Stimulated activated CD8-positive, alpha-beta memory T cell treated with anti-CD3 and anti-CD28 coated beads, Interleukin-7, amount 100 ng/mL, for 24 hours (primary cell): Measurements from ENCODE around the gene PAX9.

Experiments
- DNase-seq: peaks from one replicate; pipeline ENCODE4 v3.0.0-alpha.2; 2020; ENCODE audit warnings: low read depth

PAX9 gene

GRCh38 chr14:36661506-36662257 is at the start of gene PAX9:
TSS of gene PAX9 (plus strand) at chr14:36661860. CDS start at chr14:36662090, 230 bp downstream.
- no peak for DNase-seq

DNA sequence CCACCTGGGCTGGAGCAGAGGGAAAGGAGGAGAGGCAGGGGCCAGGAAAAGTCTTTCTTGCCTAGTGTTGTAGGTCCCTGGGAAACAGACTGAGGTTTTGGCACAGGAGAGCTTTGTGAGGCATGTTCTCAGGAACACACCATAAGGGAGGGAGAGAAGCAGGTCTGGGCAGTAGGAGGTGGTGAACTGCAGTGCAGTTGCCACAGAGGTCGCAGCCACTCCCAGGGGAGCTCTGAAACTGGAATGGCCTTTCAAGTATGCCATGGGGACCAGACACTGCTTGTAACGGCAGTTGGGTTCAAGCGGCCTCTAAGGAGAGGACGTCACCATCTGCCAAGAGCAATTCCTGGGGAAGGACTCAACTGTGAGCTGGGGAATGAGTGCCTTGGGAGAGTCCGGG is 43.8 kb upstream of the PAX9 start:
- DNase-seq, result no peak

DNA sequence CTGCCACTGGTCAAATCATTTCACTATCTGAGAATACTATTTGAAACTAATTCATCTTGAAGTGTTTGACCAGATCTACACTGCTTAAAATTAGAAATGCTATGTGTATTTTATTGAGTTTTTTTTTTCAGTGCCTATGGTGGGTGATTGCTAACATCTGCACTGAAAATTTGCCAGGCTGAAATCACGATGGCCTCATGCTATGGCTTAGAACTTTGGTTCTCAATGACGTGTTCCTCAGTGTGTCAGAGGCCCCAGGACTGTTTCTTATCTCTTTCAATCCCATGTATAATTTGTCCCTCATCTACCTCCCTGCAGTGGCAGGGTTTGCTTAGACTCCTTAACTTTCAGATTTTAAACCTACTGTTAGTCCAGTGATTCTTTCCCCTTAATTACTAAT is 43.0 kb upstream of the PAX9 start:
- DNase-seq, result no peak

- no peak for DNase-seq
These were observed 42.5 kb upstream of the PAX9 start for GRCh38 chr14:36619131-36619530.

- DNase-seq, result no peak
These were observed 41.8 kb upstream of the PAX9 start for GRCh38 chr14:36619853-36620252.

DNA sequence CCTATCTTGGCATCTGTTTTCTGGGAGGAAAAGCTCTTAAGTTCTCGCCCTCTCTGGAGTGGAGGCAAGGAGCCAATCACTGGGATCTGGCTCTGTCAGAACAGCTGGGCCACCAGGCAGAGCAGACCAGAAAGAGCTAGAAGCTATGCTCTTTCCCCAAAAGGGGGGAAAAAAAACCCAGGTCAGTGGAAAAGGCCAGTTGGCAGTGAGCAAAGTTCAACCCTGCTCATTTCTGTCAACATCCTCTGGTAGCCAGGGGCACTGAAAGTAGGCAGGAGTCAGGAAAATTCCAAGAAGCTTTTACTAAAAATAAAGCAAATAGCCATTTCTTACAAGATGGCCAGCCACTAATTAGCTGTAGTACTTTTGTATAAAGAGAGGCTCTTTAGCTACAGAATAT is 36.6 kb upstream of the PAX9 start:
- DNase-seq, result no peak

DNA sequence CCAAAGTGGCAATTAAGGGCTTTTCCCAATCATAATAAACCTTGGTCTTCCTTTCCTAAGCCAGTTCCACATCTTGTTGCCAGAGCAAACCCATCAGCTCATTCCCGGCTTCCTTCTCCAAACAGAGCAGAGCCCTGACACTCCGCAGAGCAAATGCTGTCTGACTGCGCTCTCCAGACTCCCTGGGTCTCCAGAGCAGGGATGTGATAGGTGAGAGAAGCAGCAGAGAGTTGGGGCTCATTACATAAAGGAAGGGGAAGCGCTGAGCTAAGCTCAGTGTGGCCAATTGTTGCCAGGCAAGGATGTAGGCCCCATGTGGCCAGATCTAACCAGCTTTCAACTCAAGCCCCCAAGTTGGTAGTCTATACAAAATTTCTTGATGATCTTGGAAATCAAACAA is 36.2 kb upstream of the PAX9 start:
- no peak for DNase-seq

GRCh38 chr14:36626151-36626550 is 35.5 kb upstream of the PAX9 start:
- DNase-seq, result no peak

GRCh38 chr14:36627981-36628380 is 33.7 kb upstream of the PAX9 start:
- no peak for DNase-seq

GRCh38 chr14:36633580-36633979 is 28.1 kb upstream of the PAX9 start:
- no peak for DNase-seq

- DNase-seq, result no peak
These were observed 14.8 kb upstream of the PAX9 start for GRCh38 chr14:36646664-36647416.

GRCh38 chr14:36647417-36647823 is 14.2 kb upstream of the PAX9 start:
- no peak for DNase-seq

- no peak for DNase-seq
These were observed 13.6 kb upstream of the PAX9 start for GRCh38 chr14:36647824-36648753.

- no peak for DNase-seq
These were observed 11.6 kb upstream of the PAX9 start for GRCh38 chr14:36649872-36650650.

DNA sequence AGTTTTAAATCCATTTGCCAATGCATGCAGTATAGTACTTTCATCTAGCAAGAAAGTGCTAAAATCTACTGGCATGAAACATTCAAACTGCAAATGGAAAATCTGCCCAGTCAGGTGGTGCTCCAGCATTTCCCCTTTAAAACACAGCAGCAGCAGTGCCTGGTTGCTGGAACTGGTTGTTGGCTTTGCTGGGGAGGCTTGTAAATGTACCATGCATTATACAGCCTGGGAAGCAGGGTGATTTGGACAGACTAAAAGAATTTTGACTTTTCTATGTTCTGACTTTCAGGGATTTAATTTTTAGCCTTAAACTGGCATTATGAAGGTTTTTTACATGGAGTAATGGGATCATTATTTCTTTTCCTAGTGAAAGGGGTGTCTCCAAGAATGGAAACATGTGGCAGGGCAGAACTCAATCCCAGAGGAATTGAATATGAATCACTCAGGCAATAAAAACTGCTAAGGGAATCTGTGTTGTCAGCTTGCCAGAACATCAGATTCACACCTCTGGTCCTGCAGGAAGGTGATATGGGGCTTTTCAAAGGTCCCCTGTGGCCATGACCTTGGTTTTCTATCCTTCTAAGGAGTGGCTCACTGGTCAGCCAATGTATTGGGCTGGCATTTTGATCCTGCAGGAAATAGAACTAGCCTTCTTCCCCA is 9.0 kb upstream of the PAX9 start:
- no peak for DNase-seq

DNA sequence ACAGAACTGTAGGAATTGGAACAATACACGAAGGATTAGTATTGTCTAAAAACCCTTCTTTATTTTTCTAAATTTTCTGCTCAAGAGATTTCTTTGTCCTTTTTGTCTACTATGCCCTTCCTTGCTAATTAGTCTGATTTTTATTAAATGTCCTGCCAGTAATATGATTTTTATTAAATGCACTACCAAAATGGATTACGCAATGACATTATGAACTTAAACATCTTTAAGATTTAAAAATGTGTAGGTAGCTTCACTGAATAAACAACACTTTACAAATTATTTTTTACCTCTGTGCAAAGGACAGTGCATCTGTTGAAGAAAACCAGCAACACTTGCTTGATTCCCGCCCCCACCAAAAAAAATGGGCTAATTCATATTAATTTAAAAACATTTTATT is 8.2 kb upstream of the PAX9 start:
- no peak for DNase-seq

DNA sequence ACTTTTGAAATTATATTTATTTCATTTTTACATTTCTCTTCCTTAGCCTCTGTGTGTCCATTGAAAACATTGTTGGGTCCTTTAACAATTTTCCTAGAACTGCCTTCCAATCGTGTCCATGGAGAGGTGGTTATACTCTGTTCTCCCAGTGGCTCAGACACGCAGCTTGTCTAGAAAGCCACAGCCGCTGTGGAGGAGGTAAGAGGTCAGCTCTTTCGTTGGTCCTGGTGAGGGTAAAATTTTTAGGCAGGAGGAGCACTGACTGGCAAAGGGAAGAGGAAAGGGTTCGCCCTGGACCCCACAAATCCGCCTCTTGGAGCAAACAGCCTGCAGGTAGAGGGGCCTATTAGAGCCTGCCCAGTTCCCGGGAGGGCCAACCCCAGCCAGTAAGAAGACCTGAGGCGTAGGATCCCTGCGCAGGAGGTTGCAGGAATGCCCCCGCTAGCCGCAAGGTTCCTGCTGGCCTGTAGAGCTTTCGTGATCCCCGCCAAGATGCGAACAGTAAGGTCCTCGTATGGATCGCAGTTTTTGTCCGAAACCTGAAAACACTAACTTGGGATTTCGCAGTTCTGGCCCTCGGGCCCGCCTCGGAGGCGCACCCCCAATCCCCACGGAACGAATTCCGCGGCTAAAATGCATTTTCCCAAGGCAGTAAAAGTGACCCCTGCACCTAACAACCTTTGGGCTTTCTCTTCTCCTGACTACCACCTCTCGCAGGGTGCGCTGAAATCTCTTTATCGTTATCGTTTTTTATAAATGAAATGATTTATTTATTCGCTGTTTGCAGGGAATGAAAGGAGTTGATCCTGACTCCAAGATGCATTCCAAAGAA is 7.5 kb upstream of the PAX9 start:
- no peak for DNase-seq

GRCh38 chr14:36654794-36655381 is 6.8 kb upstream of the PAX9 start:
- no peak for DNase-seq

DNA sequence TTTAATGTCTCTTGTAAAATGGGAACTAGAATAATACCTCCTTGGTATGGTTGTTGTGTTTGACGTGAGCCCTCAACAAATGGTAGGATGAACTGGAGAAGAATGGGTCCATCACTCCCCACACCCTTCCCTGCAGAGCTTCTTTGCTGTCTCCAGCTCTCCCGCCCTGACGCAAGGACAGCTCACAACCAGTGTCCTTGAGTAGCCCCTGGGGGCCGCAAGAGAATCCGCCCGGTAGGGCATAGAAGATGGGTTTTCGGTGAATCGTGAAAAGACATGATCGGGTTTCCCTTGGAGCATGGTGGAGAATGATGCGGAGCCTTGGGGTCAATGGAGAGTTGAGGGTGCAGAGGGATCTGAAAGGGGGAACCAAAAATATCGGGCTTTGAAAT is 6.1 kb upstream of the PAX9 start:
- DNase-seq, result no peak
